ENCODE measurements around the gene NUDT11.
A peak's percentile ranks its signal among the peaks of the same experiment; 100 is the strongest.
"Not testable (repeated sequence)": the region's sequence is repeated elsewhere in the genome, so short reads cannot be mapped to it uniquely, and the experiment has no call there.

Gene NUDT11

DNA sequence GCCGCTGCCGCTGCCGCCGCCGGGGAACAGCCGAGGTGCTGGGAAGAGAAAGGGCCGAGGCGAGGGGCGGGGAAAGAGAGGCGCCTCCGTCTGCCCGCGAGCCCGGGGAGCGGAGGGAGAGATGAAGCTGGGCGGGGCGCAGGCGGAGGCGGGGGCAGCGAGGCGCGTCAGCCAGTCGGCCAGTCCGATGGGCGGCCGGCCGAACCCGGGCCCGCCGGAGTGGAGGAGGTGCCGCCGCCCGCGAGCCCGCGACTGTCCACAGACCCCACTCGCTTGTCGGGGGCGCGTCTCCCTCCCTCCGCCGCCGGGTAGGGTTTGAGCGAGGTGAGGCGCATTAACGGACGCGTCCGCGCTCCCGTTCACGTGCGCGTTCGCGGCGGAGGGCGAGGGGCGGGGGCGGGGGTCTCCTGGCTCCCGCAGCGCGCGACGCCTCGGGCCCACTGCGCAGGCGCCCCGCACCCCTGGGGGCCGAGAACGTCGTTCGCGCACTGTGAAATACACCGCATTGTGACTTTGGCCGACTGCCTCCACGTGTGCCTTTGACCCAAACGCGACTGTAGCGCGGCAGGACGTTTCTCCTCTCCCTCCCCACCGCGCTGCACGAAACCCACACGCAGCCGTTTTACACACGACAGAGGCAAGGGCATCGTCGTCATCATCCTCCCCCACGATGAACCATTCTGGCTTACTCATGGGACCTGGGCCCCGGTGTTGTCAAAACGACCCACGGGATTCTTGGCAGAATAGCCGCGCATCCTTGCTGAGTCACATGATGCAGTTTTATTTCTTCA lies at the start of gene NUDT11:
Gene NUDT11 (minus strand): TSS at position 92 of the 791 bp plus-strand sequence. CDS start 148 bp downstream, outside the sequence.
- ATAC-seq = peak; percentile 85 to 88

DNA sequence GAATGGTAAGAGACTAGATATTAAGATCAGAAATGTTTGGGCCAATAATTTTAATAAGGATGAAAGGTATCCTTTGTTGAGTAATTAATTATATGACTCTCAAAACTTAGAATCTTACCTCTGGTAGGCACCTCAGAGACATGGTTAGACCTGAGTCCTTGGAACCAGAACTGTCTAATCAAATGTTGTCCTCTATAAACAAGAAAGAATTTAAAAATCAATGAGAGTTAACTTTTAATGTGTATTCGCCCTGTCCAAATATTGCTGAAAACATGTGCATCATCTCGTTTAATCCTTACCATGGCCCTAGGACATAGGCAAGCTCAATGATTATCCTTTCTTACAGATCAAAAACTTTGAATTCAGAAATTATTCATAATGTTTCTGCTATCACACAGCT lies 24.0 kb upstream of the NUDT11 start:
- ATAC-seq = no peak

DNA sequence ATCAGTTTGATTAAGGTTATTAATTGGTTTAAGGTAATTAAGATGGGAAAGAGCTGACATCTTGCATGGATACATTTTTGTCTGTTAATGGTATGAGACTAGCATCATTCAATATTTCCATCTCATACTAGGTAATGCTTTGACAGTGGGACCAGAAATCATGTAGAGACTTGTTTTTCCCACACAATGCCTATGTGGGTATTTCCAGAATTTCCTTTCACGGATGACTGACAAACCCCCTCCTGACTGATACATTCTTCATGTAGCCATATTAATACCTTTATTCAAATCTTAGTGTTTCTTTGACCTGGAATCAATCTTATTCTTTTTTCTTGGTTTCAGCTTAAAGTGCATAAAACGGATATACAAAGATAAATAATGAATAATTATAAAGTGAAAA lies 22.7 kb upstream of the NUDT11 start:
- ATAC-seq = not testable (repeated sequence)

DNA sequence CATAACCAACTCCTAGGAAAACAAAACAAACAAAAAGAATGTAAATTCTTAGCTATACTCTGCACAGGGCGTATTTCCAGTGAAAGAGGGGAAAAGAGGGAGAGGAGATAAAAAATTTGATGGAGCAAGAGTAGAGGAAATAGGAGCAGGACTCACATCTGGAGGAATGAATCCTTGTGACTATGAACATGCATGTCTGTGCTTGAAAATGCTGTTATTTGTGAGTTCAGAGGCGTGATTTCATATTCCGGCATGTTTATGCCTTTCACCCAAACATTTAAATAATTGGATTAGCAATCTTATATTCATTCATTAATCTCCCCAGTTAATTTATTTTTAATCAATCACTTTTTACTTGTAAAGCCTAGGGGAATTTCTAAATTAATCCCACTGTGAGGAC lies 11.2 kb upstream of the NUDT11 start:
- no peak for ATAC-seq

DNA sequence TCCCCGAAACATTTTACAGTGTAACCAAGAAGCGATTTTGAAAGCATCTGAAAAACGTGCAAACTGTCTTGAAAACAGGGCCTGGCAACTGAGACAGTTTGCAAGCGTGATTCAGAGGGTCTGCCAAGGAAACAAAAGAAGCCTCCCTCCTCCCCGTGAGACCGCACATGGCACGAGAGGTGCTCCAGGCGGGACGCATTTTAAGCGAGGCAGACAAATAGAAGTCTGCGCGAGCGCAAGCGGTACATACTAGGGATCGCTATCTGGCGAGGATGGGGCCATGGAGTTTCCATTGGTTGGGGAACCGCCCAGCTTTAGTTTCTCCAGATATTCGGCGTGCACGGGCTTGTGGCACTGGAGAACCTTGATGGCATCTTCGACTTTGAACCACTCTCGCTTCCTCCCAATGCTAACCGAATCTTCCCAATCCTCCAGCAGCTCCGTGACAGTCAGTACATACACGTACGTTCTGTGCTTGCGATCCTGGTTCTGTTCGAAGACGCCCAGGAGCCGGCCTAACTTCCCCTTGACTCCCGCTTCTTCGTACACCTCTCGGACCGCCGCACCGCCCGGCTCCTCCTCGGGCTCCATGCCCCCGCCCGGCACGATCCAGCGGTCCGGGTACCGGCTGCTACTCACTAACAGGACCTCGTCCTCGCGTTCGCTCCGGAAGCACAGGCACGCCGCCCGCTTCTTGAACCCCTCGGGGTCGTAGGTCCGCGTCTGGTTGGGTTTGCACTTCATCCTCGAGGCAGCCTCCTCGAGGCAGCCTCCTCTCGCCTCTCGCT lies 497 bp downstream of the NUDT11 start:
- ATAC-seq = peak in 1 of 2 donors; percentile 15

DNA sequence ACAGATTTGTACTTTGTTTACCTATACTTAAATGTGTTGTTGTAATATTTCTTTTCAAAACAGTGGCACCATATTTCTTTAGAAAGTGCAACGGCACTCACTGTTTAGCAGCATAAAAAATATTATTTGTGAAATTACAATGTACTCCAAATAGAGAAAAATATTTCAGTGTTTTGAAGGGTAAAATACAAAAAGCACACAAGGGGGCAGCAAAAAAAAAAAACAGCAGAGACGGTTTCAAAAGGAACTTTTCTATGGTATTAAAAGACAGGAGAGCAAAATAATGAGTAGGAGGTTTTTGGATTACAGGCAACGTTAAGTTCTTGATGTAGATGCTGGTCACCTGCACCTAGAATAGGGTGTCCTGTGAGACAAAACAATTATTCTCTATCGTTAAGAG lies 2.0 kb downstream of the NUDT11 start:
- no peak for ATAC-seq

DNA sequence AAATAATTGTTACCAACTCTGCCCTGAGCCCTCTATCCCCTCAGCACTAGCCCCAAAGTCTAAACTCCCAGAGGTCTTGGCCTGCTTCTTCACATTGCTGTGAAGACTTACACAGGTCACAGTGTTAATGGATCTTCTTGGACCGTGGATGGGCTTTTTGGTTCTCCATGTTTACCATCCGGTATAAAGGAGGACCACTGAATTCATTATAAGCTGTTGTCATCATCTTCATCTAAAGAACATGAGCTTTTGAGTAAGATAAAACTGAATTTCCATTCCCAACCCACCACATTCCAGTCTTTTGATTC lies 8.5 kb downstream of the NUDT11 start:
- no peak for ATAC-seq

DNA sequence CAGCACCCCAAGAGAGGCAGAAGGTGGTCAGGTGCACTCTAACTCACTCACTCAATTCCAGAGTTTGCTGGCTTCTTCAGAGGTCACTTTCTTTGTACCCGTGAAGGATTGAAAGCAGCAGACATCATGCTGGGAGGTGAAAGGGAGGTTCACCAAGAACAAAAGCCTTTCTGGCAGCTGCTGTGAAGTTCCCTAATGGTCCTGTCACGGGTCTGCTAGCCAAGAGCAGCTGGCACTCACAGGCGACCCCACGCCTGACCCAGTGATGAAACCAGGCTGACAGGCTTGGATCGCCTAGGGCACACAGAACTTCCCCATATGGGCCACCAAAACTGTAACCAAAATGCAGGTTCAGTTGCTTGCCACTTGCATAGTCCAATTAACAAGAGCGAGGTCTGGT lies 11.8 kb downstream of the NUDT11 start:
- no peak for ATAC-seq

DNA sequence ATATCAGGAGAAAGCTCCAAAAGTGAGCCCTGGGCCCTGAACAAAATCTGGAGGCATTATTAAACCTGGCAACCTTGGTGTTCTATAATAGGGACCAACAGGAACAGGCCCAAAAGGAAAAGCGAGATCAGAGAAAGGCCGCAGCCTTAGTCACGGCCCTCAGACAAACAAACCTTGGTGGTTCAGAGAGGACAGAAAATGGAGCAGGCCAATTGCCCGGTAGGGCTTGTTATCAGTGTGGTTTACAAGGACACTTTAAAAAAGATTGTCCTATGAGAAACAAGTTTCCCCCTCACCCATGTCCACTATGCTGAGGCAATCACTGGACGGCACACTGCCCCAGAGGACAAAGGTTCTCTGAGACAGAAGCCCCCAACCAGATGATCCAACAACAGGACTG lies 14.0 kb downstream of the NUDT11 start:
- not testable (repeated sequence) for ATAC-seq

DNA sequence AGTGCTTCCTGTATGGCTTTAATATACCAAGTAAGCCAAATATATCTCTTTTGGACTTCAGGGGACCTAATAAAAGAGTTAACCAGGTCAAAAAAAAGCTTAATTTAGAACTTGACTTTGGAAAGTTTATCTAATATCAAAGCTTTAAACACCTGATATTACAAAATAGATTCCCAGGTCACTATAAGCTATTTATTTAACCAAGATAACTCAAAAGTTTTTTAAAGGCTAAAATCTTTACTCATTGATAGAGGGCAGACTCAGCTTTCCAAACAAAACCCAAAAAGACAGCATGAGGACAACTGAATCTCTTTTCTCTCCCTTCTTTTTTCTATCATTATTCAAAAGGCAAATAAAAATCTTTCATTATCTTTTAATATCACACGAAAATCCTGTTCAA lies 19.5 kb downstream of the NUDT11 start:
- no peak for ATAC-seq

DNA sequence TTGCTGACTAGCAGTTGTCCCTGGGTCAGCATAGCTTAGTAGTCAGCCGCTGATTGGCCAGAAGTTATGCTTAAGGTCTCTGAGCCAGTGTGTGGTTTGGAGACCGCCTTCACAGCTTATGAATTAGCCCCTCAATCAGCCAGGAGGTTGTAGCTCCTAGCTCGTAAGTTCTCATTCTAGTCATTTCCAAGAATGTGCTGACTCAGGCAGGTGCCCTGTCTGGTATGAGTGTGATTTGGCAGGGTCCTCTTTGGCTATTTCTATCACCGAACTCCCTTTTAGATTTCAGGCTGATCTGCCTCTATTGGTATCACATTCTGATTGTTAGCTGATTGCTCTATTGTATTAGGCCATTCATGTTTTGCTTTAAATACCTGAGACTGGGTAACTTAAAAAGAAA lies 33.1 kb downstream of the NUDT11 start:
- no peak for ATAC-seq

DNA sequence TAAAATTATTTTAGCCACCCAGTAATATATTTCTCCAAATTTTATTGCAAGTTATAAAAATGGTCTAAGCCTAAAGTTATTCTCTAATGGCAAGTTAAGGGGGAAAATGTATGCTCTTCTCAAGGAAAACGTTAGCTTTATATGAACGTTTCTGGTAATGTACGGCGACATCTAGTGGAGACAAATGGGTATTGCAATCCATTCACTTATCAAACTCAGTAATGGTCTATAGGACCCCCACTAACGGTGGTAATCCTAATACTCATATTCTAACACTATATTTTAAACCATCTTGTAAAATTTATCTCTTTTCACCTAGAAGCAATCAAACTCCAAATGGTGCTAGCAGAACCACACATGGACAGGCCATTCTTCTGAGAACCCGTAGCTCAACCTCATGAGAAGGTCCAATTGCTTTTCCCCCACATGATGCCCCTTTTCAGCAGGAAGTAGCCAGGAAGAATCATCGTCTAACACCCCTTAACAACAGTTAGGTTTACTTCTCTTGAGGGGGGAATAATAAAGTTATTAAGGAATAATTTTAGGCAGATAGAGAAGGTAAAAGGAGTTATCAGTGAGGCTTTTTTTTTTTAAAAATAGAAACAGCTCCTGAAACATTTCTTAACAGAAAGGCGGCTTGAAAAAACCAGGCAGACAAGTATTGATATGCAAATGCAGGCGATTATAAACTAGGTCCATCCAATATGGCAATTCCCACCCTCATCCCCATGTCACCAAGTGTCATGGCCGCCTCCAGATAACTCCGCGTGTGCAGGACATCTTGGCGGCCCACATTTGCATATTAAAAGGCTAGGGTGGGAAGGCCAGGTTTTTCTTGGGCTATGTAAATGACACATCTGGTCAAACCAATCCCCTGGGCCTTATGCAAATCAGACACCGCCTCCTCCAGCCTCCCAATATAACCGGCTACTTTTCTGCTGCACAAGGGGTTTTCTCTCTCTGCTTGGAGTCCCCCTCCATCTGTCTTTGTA lies 35.0 kb downstream of the NUDT11 start:
- no peak for ATAC-seq

DNA sequence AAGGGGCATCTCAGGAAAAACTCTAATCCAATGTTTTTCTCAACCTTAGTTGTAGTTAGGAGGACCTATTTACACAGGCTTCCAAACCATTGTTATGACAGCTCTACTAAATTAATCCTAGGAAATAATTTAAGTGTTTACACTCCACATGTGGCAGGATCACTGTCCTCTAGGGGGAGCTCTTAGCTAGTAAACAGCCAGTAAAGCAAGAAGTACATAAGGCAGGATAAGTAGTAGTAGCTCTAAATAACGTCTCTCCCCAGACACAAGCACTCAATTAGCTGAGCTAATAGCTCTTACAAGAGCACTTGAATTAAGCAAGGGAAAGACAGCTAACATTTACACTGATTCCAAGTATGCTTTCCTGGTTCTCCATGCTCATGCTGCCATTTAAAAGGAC lies 37.3 kb downstream of the NUDT11 start:
- no peak for ATAC-seq

DNA sequence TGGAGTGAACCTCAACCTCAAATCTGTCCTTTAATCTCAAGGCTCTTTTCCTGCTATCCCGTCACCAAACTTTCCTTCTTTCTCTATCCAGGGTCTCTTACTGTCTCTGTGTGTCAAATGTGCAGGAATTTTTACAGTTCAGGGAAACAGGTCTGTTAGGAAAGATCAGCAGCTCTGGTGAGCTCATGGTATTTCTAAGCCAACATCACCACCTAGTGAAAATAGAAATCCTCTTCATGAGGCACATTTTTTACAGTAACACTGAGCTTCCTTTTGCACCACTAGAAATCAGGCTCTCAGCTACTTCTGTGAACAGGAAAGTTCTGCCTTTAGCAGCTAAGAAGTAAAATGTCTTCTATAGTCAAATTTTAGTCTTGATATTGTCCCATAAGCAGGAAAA lies 39.6 kb downstream of the NUDT11 start:
- no peak for ATAC-seq

DNA sequence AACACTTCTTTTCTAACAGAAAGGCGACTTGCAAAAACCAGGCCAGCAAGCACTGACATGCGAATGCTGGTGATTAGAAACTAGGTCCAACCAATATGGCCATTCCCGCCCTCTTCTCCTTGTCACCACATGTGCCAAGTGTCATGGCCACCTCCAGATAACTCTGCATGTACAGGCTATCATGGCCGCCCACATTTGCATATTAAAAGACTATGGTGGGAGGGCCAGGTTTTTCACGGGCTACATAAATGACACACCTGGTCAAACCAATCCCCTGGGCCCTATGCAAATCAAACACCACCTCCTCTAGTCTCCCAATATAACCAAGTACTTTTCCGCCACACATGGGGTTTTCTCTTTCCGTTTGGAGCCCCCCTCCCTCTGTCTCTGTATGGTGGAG lies 40.1 kb downstream of the NUDT11 start:
- ATAC-seq = no peak

DNA sequence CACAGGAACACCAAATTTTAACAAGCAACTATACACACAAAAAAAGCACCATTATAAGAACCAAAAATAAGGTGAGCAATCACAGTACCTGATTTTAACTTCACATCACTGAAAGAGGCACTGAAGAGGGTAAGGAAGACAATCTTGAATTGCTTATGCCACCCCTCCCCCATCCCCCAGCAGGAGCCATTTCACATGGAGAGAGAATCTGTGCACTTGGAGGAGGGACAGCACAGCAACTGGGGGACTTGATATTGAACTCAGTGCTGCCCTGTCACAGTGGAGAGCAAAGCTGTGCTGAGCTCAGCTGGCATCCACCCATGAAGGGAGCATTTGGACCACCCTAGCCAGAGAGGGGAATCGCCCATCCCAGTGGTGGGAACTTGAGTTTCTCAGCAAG lies 56.0 kb downstream of the NUDT11 start:
- ATAC-seq = no peak

All from activated CD4-positive, CD25-positive, alpha-beta regulatory T cell treated with anti-CD3 and anti-CD28 coated beads, Interleukin-2, amount 50 U/mL, for 24 hours (primary cell).